HG02970 (cell line): ENCODE data around the gene CACNA1B.
"Not testable (repeated sequence)": the region's sequence is repeated elsewhere in the genome, so short reads cannot be mapped to it uniquely, and the experiment has no call there.

Source experiments
- ATAC-seq: cut with Tn5 transposase; IDR thresholded peaks from one replicate; pipeline ENCODE4 v1.9.1; 2021; ENCODE audit warnings: mild to moderate bottlenecking, moderate library complexity, moderate number of reproducible peaks; ENCODE audit not compliant: unreplicated experiment, low FRiP score

CACNA1B gene

GRCh38 chr9:138122676-138123075 lies 245.1 kb downstream of the CACNA1B start:
- no peak for ATAC-seq

GRCh38 chr9:138123086-138123485 lies 245.5 kb downstream of the CACNA1B start:
- no peak for ATAC-seq

GRCh38 chr9:138126090-138126857 lies 248.7 kb downstream of the CACNA1B start:
- ATAC-seq, result not testable (repeated sequence)

GRCh38 chr9:138126858-138127584 lies 249.4 kb downstream of the CACNA1B start:
- ATAC-seq, result not testable (repeated sequence)

GRCh38 chr9:138128027-138128426 lies 250.4 kb downstream of the CACNA1B start:
- ATAC-seq, result not testable (repeated sequence)

- ATAC-seq, result not testable (repeated sequence)
These were observed 251.7 kb downstream of the CACNA1B start for GRCh38 chr9:138129318-138129717.

- not testable (repeated sequence) for ATAC-seq
These were observed 255.5 kb downstream of the CACNA1B start for GRCh38 chr9:138132946-138133705.

- not testable (repeated sequence) for ATAC-seq
These were observed 257.0 kb downstream of the CACNA1B start for GRCh38 chr9:138134581-138134980.

- ATAC-seq, result not testable (repeated sequence)
These were observed 261.5 kb downstream of the CACNA1B start for GRCh38 chr9:138139096-138139495.

GRCh38 chr9:138140980-138141379 lies 263.4 kb downstream of the CACNA1B start:
- ATAC-seq, result not testable (repeated sequence)

- ATAC-seq, result not testable (repeated sequence)
These were observed 265.1 kb downstream of the CACNA1B start for GRCh38 chr9:138142528-138143244.

GRCh38 chr9:138143491-138143890 lies 265.9 kb downstream of the CACNA1B start:
- not testable (repeated sequence) for ATAC-seq

GRCh38 chr9:138147556-138147955 lies 270.0 kb downstream of the CACNA1B start:
- not testable (repeated sequence) for ATAC-seq

- ATAC-seq, result not testable (repeated sequence)
These were observed 272.4 kb downstream of the CACNA1B start for GRCh38 chr9:138149672-138150656.

- not testable (repeated sequence) for ATAC-seq
These were observed 278.2 kb downstream of the CACNA1B start for GRCh38 chr9:138155788-138156187.

- ATAC-seq, result not testable (repeated sequence)
These were observed 289.2 kb downstream of the CACNA1B start for GRCh38 chr9:138166793-138167192.
